ENCODE results near the gene HK2.
A peak's percentile ranks its signal among the peaks of the same experiment; 100 is the strongest.
"Not testable (repeated sequence)": the region's sequence is repeated elsewhere in the genome, so short reads cannot be mapped to it uniquely, and the experiment has no call there.

HK2 gene

DNA sequence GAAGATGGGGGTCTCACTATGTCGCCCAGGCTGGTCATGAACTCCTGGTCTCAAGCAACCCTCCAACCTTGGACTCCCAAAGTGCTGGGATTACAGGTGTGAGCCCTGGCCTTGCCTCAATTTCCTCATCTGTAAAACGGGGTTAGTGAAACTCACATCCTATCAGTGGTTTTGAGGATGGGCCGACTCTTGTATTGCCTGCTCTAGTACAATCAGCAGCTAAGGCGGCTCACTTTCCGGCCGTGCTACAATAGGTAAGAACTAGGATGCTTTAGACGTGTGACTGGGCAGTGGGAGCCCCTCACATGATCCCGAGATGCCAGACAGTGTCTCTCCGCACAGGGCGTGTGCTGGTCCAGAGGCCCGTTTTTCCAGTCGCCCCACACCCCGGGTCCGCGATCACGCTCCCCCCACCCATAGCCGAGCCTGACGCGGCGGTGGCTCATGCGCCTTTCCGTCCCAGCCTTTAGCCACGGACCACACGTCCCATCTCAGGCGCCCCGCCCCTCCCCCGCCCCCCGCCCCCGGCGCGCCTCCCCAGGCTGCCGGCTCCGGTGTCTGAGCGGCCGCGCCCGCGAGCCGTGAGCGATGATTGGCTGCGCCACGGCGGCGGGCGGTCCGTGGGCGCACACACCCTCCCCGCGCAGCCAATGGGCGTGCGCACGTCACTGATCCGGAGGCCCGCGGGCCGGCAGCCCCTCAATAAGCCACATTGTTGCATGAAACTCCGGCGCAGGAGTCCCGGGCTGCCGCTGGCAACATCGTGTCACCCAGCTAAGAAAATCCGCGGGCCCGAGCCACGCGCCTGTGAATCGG, at the start of gene HK2:
HK2 (plus strand) TSS at position 710 of the 816 bp plus-strand sequence. CDS start 454 bp downstream, outside the sequence.
- DNase-seq (ENCODE audit: low read depth in 3 of 3), result peak; percentile 63 to 75 (median 66)

DNA sequence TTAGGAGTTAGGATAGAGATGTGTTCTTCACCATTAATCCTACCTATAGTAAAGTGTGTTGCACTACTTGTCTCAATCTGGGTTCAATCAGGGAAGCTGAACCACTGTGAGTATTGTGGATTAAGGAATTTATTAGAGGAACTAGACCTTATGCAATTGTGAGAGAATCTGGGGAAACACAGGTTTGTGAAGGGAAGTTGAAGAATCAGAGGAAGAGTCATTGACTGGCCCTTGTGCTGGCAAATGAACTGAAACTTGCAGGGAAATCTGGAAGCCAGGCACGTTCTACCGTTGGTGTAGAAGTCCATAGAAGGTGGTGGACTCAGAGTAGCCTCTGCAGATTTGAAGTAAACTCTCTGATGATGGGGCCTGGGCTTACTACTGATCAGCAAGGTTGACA, 44.7 kb upstream of the HK2 start:
- no peak for DNase-seq (ENCODE audit: low read depth in 3 of 3)

- no peak for DNase-seq (ENCODE audit: low read depth in 3 of 3)
These were observed 41.6 kb upstream of the HK2 start for GRCh38 chr2:74792282-74792681.

- DNase-seq (ENCODE audit: low read depth in 3 of 3), result not testable (repeated sequence)
These were observed 39.0 kb upstream of the HK2 start for GRCh38 chr2:74794878-74795277.

- DNase-seq (ENCODE audit: low read depth in 3 of 3), result no peak
These were observed 27.5 kb upstream of the HK2 start for GRCh38 chr2:74806355-74806839.

DNA sequence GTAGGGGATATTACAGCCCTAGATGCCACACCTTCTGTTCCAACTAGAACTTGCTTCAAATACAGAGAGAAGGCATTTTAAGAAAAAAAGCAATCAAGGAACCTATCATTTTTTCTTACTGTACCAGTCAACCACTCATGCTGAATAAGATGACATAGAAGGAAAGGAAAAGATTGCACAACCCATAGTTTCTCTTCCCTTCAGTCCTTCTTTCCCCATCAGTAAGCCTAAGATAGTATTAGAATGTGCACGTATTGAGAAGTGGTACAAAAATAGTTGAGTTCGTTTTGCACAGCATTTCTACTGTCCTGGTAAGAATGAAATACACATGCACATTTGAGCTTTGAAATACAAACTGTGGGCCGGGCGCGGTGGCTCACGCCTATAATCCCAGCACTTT, 27.0 kb upstream of the HK2 start:
- no peak for DNase-seq (ENCODE audit: low read depth in 3 of 3)

DNA sequence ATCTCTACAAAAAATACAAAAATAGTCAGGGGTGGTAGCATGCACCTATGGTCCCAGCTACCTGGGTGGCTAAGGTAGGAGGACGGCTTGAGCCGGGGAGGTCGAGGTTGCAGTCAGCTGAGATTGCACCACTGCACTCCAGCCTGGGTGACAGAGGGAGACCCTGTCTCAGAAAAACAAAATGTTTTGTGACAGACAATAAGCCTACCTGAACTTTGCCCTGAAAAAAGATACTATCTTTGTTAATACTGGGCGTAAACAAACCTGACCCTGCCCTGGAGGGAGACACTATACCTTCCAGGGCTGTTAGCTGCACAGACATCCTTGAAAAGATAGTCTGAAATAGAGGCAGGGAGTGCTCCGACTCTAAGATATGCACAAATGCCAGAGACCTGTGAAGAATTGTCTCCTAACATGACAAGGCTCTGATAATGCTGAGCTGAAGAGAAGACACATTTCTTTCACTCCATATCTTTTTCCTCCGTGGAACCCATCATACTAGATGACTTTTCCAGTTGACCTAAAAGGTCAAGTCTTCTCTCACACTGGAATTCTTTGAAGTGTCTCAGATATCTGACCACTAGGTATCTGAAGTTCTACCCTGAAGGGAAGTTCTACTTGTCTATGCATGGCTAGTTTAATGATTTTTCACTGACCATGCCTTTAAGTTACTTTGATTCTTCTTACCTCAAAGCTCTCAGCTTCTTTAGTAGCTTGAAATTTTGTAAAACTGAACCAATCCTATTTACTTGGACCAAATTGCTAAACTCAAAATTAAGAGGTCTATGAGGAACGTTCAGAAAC, 20.9 kb upstream of the HK2 start:
- no peak for DNase-seq (ENCODE audit: low read depth in 3 of 3)

GRCh38 chr2:74814102-74814501, 19.8 kb upstream of the HK2 start:
- DNase-seq (ENCODE audit: low read depth in 3 of 3), result no peak

GRCh38 chr2:74815941-74816340, 18.0 kb upstream of the HK2 start:
- DNase-seq (ENCODE audit: low read depth in 3 of 3), result no peak

GRCh38 chr2:74816540-74817303, 17.2 kb upstream of the HK2 start:
- no peak for DNase-seq (ENCODE audit: low read depth in 3 of 3)

DNA sequence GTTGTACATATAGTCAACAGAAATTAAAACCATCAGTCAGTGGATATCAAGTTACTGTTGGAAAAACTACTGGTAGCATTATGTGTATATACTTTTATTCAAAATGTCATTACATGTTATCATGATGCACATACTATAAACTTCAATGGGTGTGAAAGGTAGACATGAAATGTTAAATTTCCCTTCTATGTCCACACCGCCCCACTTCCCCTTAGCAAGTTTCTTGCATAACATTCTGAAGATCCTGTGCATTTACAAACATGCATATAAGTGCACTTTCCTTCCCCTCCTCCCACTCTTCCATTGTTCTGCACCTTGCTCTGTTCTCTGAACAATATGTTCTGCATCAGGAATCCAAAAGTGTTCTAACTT, 16.6 kb upstream of the HK2 start:
- no peak for DNase-seq (ENCODE audit: low read depth in 3 of 3)

- no peak for DNase-seq (ENCODE audit: low read depth in 3 of 3)
These were observed 14.2 kb upstream of the HK2 start for GRCh38 chr2:74819702-74820101.

DNA sequence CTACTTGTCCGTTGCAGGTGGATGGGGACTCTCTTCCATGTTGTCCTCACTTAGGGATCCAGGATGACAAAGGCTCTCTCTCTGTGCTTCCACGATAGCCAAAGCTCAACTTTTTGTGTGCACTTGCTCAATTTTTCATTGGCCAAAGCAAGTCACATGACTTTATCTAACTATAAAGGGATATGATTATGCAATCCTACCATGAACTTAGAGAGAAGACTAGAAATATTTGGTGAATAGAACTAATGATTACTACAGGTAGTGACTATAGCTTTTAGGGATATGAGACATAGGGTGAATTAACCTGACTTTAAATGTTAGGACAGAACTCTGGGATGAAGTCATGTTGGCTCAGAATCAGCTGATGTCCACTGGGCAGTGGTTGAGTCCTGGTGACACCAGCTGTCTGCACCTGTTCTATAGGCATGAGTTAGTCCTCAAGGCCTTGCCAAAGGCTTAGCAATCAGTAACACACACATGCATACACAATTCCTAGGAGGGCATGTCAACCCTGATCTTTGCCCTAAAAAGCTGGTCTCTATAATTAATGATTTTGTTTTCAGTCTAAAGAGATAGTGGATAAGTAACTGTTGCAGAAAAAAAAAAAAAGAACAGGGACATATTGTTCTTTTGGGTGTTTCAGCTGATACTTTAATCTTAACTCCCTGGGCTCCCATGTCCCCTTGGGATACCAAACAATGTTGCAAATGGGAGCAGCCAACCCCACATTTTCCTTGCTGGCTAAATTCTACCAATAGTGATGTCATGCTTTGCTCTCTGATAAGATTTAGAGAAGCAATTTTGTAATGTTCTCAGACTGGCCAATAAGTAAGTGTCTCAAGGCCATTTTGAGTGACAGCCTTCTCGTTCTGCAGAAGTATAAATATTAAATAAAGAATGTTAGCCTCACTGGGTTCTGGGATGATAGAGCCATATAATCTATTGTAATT, 12.5 kb upstream of the HK2 start:
- DNase-seq (ENCODE audit: low read depth in 3 of 3), result no peak

GRCh38 chr2:74822771-74823566, 11.0 kb upstream of the HK2 start:
- DNase-seq (ENCODE audit: low read depth in 3 of 3), result no peak

DNA sequence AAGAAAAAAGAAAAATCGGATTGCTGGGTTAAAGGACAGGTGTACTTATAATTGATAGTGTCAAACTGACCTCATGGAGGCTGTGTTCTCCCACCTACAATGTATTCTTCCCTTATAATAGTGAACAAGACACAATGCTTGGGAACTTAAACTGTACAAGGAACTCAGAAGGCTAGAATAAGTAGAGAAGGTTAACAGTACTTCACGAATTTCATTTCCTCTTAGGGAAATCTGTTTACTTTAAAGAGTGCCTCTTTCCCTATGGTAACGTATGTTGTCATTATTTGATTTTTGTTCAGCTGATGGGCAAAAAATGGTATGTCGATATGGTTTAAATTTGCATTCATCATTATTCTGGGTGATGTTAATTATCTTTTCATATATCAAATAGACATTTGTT, 9.2 kb upstream of the HK2 start:
- DNase-seq (ENCODE audit: low read depth in 3 of 3), result no peak

- DNase-seq (ENCODE audit: low read depth in 3 of 3), result no peak
These were observed 5.4 kb upstream of the HK2 start for GRCh38 chr2:74828543-74828942.

DNA sequence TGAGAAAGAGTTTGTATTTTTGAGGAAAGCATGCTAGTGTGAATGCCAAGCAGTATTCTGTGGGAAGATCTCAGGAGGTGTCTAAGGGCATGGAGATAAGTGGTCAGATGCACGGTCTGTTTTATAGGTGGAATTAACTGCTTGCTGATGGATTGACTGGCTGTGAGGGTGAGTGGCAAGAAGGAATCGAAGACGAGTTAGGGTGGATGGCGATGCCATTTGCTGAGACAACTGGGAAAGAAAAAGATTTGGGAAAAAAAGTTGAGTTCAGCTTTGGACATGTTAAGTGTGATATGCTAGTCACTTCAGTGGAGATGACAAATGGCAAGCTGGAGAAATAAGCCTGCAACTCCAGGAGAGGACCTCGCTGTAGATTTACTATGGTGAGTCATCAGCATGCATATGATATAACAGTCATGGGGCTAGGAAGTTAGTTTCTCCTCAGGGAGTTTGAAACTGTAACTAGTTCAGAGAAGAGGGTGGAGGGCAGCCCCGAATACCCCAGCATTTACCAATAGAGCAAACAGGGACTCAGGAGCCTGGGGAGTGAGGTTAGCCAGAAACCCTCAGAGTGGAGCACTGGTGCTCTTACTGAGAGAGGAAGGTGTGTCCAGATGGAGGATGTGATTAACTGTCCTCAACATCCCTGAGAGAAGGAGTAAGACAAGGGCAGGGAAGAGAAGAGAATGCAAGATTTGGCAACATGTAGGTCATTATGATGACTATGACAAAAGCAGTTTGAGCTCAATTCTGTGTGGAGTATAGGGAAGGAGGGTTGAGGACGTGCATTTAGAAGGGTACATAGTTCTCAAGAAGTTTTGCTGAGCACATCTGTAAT, 2.0 kb upstream of the HK2 start:
- no peak for DNase-seq (ENCODE audit: low read depth in 3 of 3)

DNA sequence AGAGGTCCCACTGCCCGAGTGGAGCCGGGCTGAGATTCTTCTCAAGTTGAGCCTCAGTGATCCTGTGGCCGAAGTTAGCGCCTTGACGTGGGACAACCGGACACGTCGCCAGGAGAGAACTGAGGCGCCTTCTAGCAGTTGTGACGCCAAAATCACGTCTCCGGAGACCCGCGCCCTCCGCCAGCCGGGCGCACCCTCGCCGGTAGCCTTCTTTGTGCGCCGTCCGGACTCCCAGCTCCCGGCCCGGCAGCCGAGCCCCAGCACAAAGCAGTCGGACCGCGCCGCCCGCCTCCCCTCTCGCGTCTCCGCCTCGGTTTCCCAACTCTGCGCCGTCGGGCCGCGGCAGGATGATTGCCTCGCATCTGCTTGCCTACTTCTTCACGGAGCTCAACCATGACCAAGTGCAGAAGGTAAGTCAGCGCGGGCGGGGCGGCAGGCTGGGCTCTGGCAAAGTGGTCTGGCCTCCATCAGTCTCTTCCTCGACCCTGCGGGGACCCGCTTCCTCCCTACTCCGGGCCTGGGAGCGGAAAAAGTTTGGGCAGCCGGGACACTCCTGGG, 386 bp downstream of the HK2 start:
- DNase-seq (ENCODE audit: low read depth in 3 of 3), result not testable (repeated sequence)
